GM12801 (cell line): ENCODE data around the gene SRPK1.

Source experiments
- CTCF ChIP-seq: IDR thresholded peaks from one replicate; pipeline ENCODE4 v1.5.1; 2011; ENCODE audit warnings: control low read depth; ENCODE audit not compliant: insufficient read length; ENCODE audit errors: extremely low read depth

SRPK1 gene

GRCh38 chr6:35936681-35937359 lies 15.9 kb upstream of the SRPK1 start:
- no peak for TF ChIP-seq CTCF

- TF ChIP-seq CTCF, result no peak
These were observed 14.6 kb upstream of the SRPK1 start for GRCh38 chr6:35935469-35935868.

- no peak for TF ChIP-seq CTCF
These were observed 12.9 kb upstream of the SRPK1 start for GRCh38 chr6:35933844-35934243.

GRCh38 chr6:35931120-35931561 lies 10.2 kb upstream of the SRPK1 start:
- TF ChIP-seq CTCF, result no peak

- TF ChIP-seq CTCF, result no peak
These were observed 8.7 kb upstream of the SRPK1 start for GRCh38 chr6:35929601-35930000.

- TF ChIP-seq CTCF, result no peak
These were observed 5.8 kb upstream of the SRPK1 start for GRCh38 chr6:35926509-35927215.

GRCh38 chr6:35925961-35926360 lies 5.1 kb upstream of the SRPK1 start:
- no peak for TF ChIP-seq CTCF
